Activated CD4-positive, alpha-beta T cell treated with anti-CD3 and anti-CD28 coated beads for 1 hour (primary cell): ENCODE data around the gene EDEM1.
"Not testable (repeated sequence)": the region's sequence is repeated elsewhere in the genome, so short reads cannot be mapped to it uniquely, and the experiment has no call there.

Experiments used
- DNase-seq: peaks from one replicate; pipeline ENCODE4 v3.0.0-alpha.2; 2020

EDEM1 gene

DNA sequence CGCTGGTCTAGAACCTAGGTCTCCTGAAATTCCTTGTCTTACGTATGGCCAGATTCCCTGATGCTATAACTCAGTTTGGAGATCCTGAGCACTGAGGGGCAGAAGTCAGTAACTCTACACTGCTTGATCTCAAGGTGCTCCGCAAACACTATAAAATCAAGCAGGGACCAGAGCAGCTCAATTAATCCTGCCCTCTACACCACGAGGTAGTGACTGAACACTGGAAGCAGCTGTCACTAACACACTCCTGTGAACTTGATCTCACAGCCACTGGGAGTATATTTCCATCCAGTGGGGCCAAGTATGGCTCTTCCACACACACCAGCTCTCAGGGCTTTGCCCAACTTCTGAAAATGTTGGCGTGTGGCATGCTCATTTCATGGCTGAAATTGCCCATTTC, 51.0 kb downstream of the EDEM1 start:
- DNase-seq, result no peak

DNA sequence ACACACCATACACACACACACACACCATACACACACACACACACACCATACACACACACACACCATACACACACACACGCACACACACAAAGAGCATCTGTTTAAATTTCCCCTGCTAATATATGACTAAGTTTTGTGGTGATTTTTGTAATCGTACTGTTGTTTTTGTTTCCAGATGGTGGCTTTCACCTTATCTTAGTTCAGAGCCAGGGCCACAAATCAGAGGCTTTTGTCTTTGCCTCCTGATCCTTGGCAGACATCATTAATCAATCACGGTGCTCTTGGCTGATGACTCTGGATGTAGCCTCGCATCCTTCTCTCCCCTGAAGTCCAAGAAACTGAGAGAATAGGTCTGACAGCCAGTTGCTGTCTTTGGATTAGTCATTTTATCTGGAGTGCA, 52.1 kb downstream of the EDEM1 start:
- DNase-seq, result no peak

DNA sequence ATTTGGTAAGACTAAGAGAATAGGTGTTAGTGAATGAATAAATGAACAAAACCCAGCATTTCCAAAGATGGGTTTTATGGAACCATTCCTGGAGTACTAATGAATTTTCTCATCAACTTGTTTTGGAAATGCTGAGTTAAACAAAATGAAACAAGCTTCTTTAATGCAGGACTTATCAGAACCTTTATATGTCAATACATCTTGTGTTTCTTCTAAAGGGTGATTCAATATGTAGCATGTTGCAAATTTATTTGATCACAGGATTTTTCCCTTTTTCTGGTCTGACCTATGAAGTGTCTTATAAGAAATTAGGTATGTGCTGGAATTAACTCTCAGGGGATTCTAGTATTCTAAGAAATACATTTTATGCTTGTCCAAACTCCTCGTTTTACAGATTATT, 53.2 kb downstream of the EDEM1 start:
- DNase-seq, result no peak

DNA sequence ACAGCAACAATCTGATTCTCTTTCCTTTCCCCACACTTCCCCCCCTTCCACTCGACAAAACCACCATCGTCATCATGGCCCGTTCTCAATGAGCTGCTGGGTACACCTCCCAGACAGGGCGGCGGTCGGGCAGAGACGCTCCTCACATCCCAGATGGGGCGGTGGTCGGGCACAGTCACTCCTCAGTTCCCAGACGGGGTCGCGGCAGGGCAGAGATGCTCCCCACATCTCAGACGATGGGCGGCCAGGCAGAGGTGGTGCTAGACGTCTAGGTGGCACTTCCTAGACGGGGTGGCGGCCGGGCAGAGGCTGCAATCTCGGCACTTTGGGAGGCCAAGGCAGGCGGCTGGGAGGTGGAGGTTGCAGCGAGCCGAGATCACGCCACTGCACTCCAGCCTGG, 55.3 kb downstream of the EDEM1 start:
- not testable (repeated sequence) for DNase-seq

DNA sequence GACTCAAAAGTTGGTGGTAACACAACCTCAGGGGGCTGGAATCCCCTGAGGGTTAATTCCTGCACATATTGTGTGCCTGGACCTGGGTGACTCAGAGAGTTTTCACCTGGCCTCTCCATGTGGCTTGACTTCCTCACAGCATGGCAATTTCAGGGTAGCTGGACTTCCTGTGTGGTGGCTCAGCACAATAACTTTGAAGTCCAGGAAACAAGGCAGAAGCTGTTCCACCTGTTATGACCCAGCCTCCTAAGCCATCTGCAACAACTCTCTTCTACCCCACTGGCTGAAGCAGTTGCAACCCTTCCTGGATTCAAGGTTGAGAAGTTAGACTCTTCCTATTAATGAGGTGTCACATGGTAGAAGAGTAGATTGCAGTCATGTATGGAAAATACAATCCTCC, 58.4 kb downstream of the EDEM1 start:
- no peak for DNase-seq

DNA sequence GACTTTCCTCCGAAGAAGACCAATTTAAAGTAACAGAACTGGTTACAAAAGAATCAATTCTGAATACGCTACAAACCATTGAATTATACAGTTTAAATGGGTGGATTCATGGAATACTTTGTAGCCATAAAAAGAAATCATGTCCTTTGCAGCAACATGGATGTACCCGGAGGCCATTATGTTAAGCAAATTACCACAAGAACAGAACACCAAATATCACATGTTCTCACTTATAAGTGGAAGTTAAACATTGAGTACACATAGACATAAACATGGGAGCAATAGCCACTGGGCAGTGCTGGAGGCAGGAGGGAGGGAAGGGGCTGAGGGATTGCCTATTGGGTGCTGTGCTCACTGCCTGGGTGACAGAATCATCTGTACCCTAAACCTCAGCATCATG, 61.3 kb downstream of the EDEM1 start:
- no peak for DNase-seq

DNA sequence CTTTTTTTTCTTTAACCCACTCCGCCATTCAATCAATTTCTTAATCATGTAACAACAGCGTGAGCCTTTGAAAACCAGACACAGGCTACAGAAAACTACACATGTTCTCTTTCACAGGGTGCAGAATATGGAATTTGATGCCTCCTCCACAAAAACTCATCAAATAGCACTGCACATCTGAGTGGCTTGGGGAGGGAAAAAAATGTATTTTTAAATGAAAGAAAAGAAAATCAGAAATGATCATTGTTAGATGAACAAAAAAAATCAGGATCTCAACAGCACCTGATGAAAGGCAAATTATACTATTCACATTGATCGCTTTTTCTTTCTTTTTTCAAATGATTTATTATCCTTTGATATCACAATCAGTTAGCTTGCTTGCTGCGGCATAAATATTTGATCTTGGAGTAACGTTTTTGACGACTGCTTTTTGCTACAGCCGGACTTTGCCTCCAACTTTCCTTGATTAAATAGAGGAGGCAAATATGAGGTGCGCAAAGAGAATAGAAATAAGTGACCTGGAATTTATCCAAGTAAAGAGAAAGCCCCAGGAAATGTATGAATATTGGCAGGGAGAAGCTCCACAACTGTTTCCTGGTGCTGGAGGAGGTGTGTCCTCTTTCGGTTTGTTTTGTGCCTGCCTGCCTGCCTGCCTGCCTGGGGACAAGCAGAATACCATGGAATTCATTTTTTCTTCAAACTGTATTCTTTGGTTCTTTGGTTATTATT, 63.1 kb downstream of the EDEM1 start:
- DNase-seq, result no peak

GRCh38 chr3:5251196-5251583, 63.7 kb downstream of the EDEM1 start:
- DNase-seq, result no peak

GRCh38 chr3:5252131-5252530, 64.6 kb downstream of the EDEM1 start:
- no peak for DNase-seq

- DNase-seq, result no peak
These were observed 67.0 kb downstream of the EDEM1 start for GRCh38 chr3:5254281-5255048.

GRCh38 chr3:5255404-5256344, 68.2 kb downstream of the EDEM1 start:
- DNase-seq, result no peak

GRCh38 chr3:5258526-5258925, 71.0 kb downstream of the EDEM1 start:
- DNase-seq, result no peak

GRCh38 chr3:5260992-5261501, 73.5 kb downstream of the EDEM1 start:
- DNase-seq, result no peak

GRCh38 chr3:5262507-5262906, 75.0 kb downstream of the EDEM1 start:
- no peak for DNase-seq

GRCh38 chr3:5264093-5264600, 76.6 kb downstream of the EDEM1 start:
- DNase-seq, result no peak

DNA sequence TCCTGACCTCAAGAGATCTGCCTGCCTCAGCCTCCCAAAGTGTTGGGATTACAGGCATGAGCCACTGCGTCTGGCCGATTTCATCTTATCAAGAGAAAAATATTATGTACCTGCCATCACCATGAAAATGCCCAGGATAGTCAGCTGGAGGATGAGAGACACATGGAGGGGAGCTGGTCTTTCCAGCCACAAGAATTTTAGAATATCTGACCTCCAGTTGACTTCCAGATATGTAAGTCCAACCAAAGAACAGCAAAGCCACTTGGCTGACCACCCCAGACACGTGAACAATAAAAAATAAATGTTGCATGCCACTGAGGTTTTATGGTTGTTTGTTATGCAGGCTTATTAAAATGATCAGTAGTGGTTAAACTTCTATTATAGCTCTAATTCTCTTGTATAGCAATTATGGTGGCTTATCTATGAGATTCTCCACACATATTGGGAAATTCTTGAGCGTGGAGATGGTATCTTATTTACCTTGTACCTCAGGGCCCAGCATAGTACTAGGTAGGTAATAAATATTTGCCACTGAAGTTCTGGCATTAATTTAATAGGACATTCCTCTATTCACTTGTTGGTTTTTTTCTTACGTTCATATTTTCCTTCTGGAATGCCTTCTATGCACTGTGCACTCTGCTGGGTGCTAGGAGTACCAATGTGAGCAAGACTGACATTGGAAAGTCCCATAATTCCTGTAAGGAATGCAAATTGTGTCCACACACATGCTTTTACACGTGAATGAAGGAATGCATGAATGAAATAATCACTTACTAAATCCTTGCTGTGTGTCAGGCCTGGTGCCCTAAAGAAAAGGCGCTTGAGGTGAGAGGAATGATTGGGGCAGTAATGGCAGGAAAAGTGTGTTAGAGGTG, 77.6 kb downstream of the EDEM1 start:
- DNase-seq, result no peak

- no peak for DNase-seq
These were observed 79.7 kb downstream of the EDEM1 start for GRCh38 chr3:5267252-5267651.

DNA sequence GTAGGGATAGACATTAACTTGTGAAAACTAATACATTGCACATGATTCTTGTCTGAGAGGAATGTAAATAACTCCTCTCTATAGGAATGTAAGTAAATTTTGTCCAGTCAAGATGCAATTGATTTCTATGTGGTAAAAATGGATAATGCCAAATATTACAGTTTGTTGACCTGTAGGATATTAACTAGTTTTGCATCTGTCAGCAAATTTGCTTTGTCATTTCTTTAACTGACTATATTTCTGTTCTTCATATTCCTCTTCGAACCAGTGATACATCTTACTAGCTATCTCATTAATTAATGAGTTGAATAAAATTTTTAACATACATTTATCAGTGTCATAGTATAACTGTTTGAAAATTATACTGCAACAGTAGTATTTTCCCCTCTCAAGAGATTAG, 80.4 kb downstream of the EDEM1 start:
- no peak for DNase-seq
